SU-DHL-6 (cell line): ENCODE results near the gene RAB4B.

Experiments
- H2AFZ ChIP-seq: fragments of 200-600 bp; sonication (generic); 2 replicates; pipeline ENCODE4 v1.6.1; 2014; ENCODE audit warnings: low read depth, mild to moderate bottlenecking, moderate library complexity, mixed read lengths, antibody characterized with exemption, low read length; ENCODE audit not compliant: severe bottlenecking
- H3F3A ChIP-seq: fragments of 200-600 bp; shearing (Covaris generic); 2 replicates; pipeline ENCODE4 v1.6.0; 2016; ENCODE audit warnings: antibody characterized with exemption, mild to moderate bottlenecking; ENCODE audit not compliant: insufficient read depth
- H3K27ac ChIP-seq: fragments of 200-600 bp; sonication (generic); 2 replicates; pipeline ENCODE4 v1.5.1; 2016; ENCODE audit warnings: low read depth, mild to moderate bottlenecking, low read length, moderate library complexity, mixed read lengths
- H3K27me3 ChIP-seq: fragments of 200-600 bp; sonication (generic), shearing (Covaris generic); 2 replicates; pipeline ENCODE4 v1.6.0; 2014; ENCODE audit warnings: mild to moderate bottlenecking, low read length
- H3K36me3 ChIP-seq: fragments of 200-600 bp; sonication (generic); 2 replicates; pipeline ENCODE4 v1.6.1; 2014; ENCODE audit warnings: mild to moderate bottlenecking, low read length, mixed read lengths
- H3K4me2 ChIP-seq: fragments of 300-600, 200-600 bp; shearing (Covaris generic), sonication (generic); 2 replicates; pipeline ENCODE4 v1.6.0; 2014; ENCODE audit warnings: low read length, low read depth, mild to moderate bottlenecking; ENCODE audit not compliant: poor library complexity, severe bottlenecking
- H3K4me3 ChIP-seq: fragments of 200-600 bp; sonication (generic); 2 replicates; pipeline ENCODE4 v1.5.1; 2014; ENCODE audit warnings: antibody characterized with exemption, low read length, mild to moderate bottlenecking, mixed read lengths; ENCODE audit not compliant: insufficient read depth, poor library complexity, severe bottlenecking
- H3K79me2 ChIP-seq: fragments of 200-600 bp; sonication (generic); 2 replicates; pipeline ENCODE4 v1.6.1; 2014; ENCODE audit warnings: mild to moderate bottlenecking, low read length, moderate library complexity; ENCODE audit not compliant: insufficient read depth
- H3K9ac ChIP-seq: fragments of 200-600 bp; sonication (generic); 2 replicates; pipeline ENCODE4 v1.7.0; 2014; ENCODE audit warnings: mild to moderate bottlenecking, low read length
- H3K9me2 ChIP-seq: fragments of 200-600 bp; sonication (generic); replicated peaks from 2 replicates; pipeline ENCODE4 v1.6.1; 2014; ENCODE audit warnings: low read length; ENCODE audit not compliant: insufficient read depth
- H3K9me3 ChIP-seq: fragments of 200-600 bp; sonication (generic); 2 replicates; pipeline ENCODE4 v1.6.1; 2014; ENCODE audit warnings: low read length, mixed read lengths; ENCODE audit not compliant: insufficient read depth
- H4K20me1 ChIP-seq: fragments of 200-600 bp; sonication (generic); 2 replicates; pipeline ENCODE4 v1.6.1; 2014; ENCODE audit warnings: low read depth, mild to moderate bottlenecking, antibody characterized with exemption, low read length, moderate library complexity, mixed read lengths
- CTCF ChIP-seq: fragments of 200-600 bp; sonication (generic); IDR thresholded peaks from one replicate; pipeline ENCODE4 v1.5.1; 2017; ENCODE audit warnings: antibody characterized with exemption, mild to moderate bottlenecking, low read length, moderate library complexity; ENCODE audit not compliant: insufficient read depth, poor library complexity, severe bottlenecking
- EZH2phosphoT487 ChIP-seq: fragments of 200-600 bp; sonication (generic), shearing (Covaris generic); conservative IDR thresholded peaks from 2 replicates; pipeline ENCODE4 v1.6.1; 2018; ENCODE audit warnings: mild to moderate bottlenecking, antibody characterized with exemption, low read length, moderate library complexity, mixed read lengths

The RAB4B gene

GRCh38 chr19:40803170-40803856 is 25.3 kb downstream of the RAB4B start:
- peaks cover 72% of the 10 kb centered on the region for H3K79me2 ChIP-seq
- TF ChIP-seq CTCF (no peak), EZH2phosphoT487 (no peak)
- H3F3A ChIP-seq = peaks cover 5% of the 10 kb centered on the region
- H4K20me1 ChIP-seq = no peaks in the 10 kb centered on the region
- no peak overlapping the region for H2AFZ ChIP-seq
- H3K27me3 ChIP-seq = no peaks in the 10 kb centered on the region
- no peaks in the 10 kb centered on the region for H3K9me3 ChIP-seq
- no peaks in the 10 kb centered on the region for H3K9me2 ChIP-seq
- H3K27ac ChIP-seq = peak overlapping the region; percentile 60
- no peak overlapping the region for H3K4me3 ChIP-seq
- peak overlapping the region; percentile 83 for H3K4me2 ChIP-seq
- H3K36me3 ChIP-seq = no peaks in the 10 kb centered on the region
- H3K9ac ChIP-seq = peak overlapping the region; percentile 95

- H4K20me1 ChIP-seq = no peaks in the 10 kb centered on the region
- H3K36me3 ChIP-seq = no peaks in the 10 kb centered on the region
- H3K27ac ChIP-seq = peak overlapping the region; percentile 60
- H3K9ac ChIP-seq = peak overlapping the region; percentile 95
- peaks cover 72% of the 10 kb centered on the region for H3K79me2 ChIP-seq
- no peak overlapping the region for H3K4me3 ChIP-seq
- peak overlapping the region; percentile 83 for H3K4me2 ChIP-seq
- H2AFZ ChIP-seq = no peak overlapping the region
- H3F3A ChIP-seq = peaks cover 3% of the 10 kb centered on the region; the same call in 1 of the 2 replicates
- no peaks in the 10 kb centered on the region for H3K27me3 ChIP-seq
- H3K9me2 ChIP-seq = no peaks in the 10 kb centered on the region
- H3K9me3 ChIP-seq = no peaks in the 10 kb centered on the region
- no peak for TF ChIP-seq EZH2phosphoT487
- no peak for TF ChIP-seq CTCF
Observed at GRCh38 chr19:40803857-40804782, 26.1 kb downstream of the RAB4B start.

- Histone ChIP-seq H2AFZ (no peak overlapping the region), H3K9ac (no peak overlapping the region), H3K9me3 (no peaks in the 10 kb centered on the region), H4K20me1 (no peaks in the 10 kb centered on the region), H3K9me2 (no peaks in the 10 kb centered on the region), H3K36me3 (no peaks in the 10 kb centered on the region), H3K4me3 (no peak overlapping the region), H3F3A (peaks cover 3% of the 10 kb centered on the region; the same call in 1 of the 2 replicates), H3K4me2 (no peak overlapping the region), H3K27ac (peak overlapping the region; percentile 60; the same call in 1 of the 2 replicates), H3K79me2 (peaks cover 67% of the 10 kb centered on the region), H3K27me3 (no peaks in the 10 kb centered on the region)
- TF ChIP-seq CTCF (no peak), EZH2phosphoT487 (no peak)
Observed at GRCh38 chr19:40804783-40805242, 26.8 kb downstream of the RAB4B start.
